Adrenal gland (tissue), 5 donors: ENCODE measurements around the gene FNBP1.

Experiments
- CTCF ChIP-seq, 6 experiments: fragments of 450-650 bp in 4 of 6; fragments of 200-600 bp in 2 of 6; sonication (generic) in 1 of 6; IDR thresholded peaks; 1 replicate in 5 of 6; 2 replicates in 1 of 6; pipeline versions ENCODE4 v1.5.1 to v1.8.0; 2016 to 2021; ENCODE audit warnings: antibody characterized with exemption in 6 of 6, mild to moderate bottlenecking in 2 of 6, moderate library complexity in 1 of 6
- POLR2A ChIP-seq, 2 donors: fragments of 450-650 bp; IDR thresholded peaks; one replicate each; pipeline ENCODE4 v1.6.1; 2017; ENCODE audit warnings: antibody characterized with exemption in 2 of 2, mild to moderate bottlenecking in 2 of 2, moderate library complexity in 1 of 2
- donor health status: DM: no; HTN: no; CAD: no.

GRCh38 chr9:129952337-129952736, 90.7 kb downstream of the FNBP1 start:
- TF ChIP-seq POLR2A (IDR thresholded peaks at IDR 0.05) (no peak), CTCF (IDR thresholded peaks at IDR 0.05) (no peak)
